ENCODE data around the gene PIAS2.

PIAS2 gene

GRCh38 chr18:46759890-46760289, 157.4 kb downstream of the PIAS2 start:
- peak; percentile 29 for DNase-seq

GRCh38 chr18:46756559-46757201, 160.6 kb downstream of the PIAS2 start, which contains the start of gene ST8SIA5:
TSS of gene ST8SIA5 (minus strand) at chr18:46757053. CDS start at chr18:46756508, 545 bp downstream.
- DNase-seq, result peak; percentile 66

GRCh38 chr18:46756025-46756558, 161.2 kb downstream of the PIAS2 start:
- DNase-seq, result peak; percentile 54

DNA sequence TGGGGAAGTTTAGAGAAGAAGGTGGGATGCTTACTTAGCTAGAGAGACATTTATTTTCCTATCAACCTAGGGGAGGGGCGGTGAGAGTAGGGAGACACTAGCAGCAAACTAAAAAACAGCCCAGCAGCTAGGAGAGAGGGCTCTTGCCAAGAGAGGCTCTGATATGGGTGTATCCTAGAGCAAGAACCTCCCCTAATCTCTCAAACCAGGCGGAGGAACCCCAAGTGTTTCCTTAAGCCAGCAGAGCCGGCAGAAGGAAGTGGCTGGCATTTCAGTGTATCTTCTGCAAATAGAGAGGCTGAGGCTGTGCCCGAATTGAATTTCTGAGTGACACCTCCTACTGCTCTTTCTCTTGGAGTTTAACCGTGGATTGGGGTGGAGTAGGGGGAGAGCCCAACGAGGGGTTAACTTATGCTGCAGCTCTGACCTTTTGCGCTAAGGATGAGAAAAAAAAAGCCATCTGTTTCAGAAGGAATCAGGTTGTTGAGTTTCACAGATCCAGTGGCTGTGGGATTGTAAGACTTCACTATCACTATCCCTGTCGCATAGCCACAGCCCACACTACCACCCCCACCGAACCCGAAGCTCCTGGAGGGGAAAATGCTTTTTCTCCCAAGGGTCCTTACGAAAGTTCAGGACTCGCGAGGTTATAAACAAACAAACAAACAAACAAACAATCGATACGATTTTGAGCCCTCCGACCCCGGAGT, 161.8 kb downstream of the PIAS2 start:
- DNase-seq, result peak; percentile 24

DNA sequence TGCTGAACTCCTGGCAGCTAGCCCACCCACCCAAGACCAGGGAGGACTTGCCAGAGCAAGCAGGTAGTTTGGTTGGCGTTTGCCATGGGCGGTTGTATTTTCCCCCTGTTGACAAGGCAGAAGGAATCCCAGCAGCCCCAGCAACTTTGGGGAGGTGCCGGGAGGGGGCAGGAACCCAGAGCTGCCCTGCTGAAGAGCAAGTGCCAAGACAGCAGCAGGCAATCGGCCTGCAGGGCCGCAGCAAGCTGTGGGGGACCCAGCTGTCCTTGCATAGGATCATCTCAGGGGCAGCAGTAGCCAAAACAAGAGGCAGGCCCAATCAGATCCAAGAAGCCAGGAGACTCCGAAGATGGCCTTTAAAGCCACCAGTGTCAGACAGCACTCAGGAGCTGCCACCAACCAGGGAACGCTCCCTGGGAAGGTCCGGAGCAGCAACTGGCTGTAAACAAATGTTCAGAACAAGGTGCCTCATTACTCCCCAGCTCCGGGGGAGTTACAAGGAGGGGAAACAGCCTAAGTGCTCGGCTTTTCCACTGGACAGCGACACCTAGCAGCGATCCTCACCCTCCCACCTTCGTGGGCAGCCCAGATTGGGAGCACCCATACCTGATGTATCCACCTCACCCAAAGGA, 162.5 kb downstream of the PIAS2 start:
- peak; percentile 38 for DNase-seq

DNA sequence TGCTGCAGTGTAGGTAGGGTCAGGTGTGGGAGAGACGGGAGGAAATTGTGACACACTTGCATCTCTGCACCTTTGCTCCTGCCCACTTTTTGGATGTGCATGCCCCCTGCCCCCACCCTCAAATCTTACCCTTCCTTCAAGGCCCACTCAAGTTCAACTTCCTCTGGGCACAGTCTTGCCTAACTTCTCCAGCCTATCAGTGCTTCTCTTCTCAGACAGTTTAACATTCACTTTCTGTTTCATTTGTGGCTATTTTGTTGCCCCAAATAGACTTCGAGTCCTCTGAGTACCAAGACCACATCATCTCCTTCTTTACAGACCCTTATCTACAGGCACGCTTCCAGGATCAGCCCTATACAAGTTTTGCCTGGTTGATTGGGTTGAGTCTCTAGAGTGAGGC, 163.1 kb downstream of the PIAS2 start:
- no peak for DNase-seq
